ENCODE data around the gene PPP2R1B. TPM values are rescaled to one million over a fixed set of nuclear protein-coding genes. Genes with fewer than 3 reads are reported as not detected.

PPP2R1B gene
- total and polyA plus RNA-seq, 2 of the 8 experiments (the other 6 are each of a cell fraction or from before 2014, with no cell fraction given), result 25.8 to 87.0 TPM

- H3K36me3 ChIP-seq (ENCODE audit: control insufficient read depth in 2 of 4, insufficient read depth in 4 of 4, low read length in 3 of 4), result no peaks in the 10 kb centered on the region
- no peak overlapping the region for H2BK20ac ChIP-seq (ENCODE audit: low read length)
- H4K8ac ChIP-seq (ENCODE audit: extremely low read depth, insufficient read depth, low read length), result no peak overlapping the region
- H4K5ac ChIP-seq (ENCODE audit: insufficient read length, low read depth, low read length), result no peak overlapping the region
- H2AFZ ChIP-seq (ENCODE audit: low read length), result no peak overlapping the region
- H3K4me1 ChIP-seq (replicated peaks in 1 of 4; ENCODE audit: control insufficient read depth in 3 of 4, insufficient read depth in 4 of 4, low read length in 3 of 4), result peaks cover 0 to 5% (median 2%) of the 10 kb centered on the region in 4 experiments; a peak in 2 of 7 replicates
- H3K27ac ChIP-seq (ENCODE audit: low read depth, low read length), result no peak overlapping the region
- no peaks in the 10 kb centered on the region for H3K79me2 ChIP-seq (ENCODE audit: control insufficient read depth in 1 of 2, insufficient read depth in 2 of 2, low read length in 2 of 2)
- H2AK5ac ChIP-seq (ENCODE audit: low read depth, low read length), result no peak overlapping the region
- H3K9ac ChIP-seq (replicated peaks in 1 of 4; ENCODE audit: extremely low read depth in 1 of 4, low read depth in 3 of 4, low read length in 3 of 4), result no peak overlapping the region
- no peaks in the 10 kb centered on the region for H3K27me3 ChIP-seq (replicated peaks in 1 of 4; ENCODE audit: control insufficient read depth in 3 of 4, extremely low read depth in 1 of 4, insufficient read depth in 3 of 4, low read length in 3 of 4)
- FAIRE-seq, result no peak
- H3K56ac ChIP-seq (replicated peaks; ENCODE audit: insufficient read length, low read depth, low read length), result no peak overlapping the region
- H4K91ac ChIP-seq (replicated peaks; ENCODE audit: insufficient read length, low read length), result no peak overlapping the region
- H3K4me3 ChIP-seq (ENCODE audit: extremely low read depth in 1 of 4, insufficient read depth in 2 of 4, low read depth in 3 of 4, low read length in 4 of 4), result no peak overlapping the region
- H3K79me1 ChIP-seq (ENCODE audit: low read depth, low read length), result no peaks in the 10 kb centered on the region
- DNase-seq (ENCODE audit: low read depth in 1 of 2, low spot score in 2 of 2), result no peak
- no peak overlapping the region for H2BK5ac ChIP-seq (ENCODE audit: low read depth, low read length)
- ChIA-PET CTCF (ENCODE audit: partially characterized antibody) (interaction anchor here (0.6 to 1.7 kb wide), 5 partner anchors 35 to 152 kb away, joined by 3 to 4 read pairs (median 3); no protein-coding TSS in a partner anchor), POLR2A (ENCODE audit: partially characterized antibody) (interaction anchor here (1.0 to 1.2 kb wide), 2 partner anchors 8 to 11 kb away, joined by 3 read pairs; no protein-coding TSS in a partner anchor)
- WGBS, 2 experiments (ENCODE audit: extremely low coverage in 1 of 2, insufficient coverage in 1 of 2, insufficient read length in 1 of 2, insufficient replicate concordance in 2 of 2, low coverage in 1 of 2, low lambda C conversion rate in 2 of 2, missing lambda C conversion rate in 1 of 2), result 88% methylated on average over 4 of the region's 4 CpGs; no CpG with 5 or more reads in 1 of the 2 experiments
- no peak overlapping the region for H3K4ac ChIP-seq (replicated peaks; ENCODE audit: insufficient read length, low read depth, low read length)
- H3K18ac ChIP-seq (ENCODE audit: extremely low read depth, low read length), result no peak overlapping the region
- no peak overlapping the region for H2BK120ac ChIP-seq (replicated peaks; ENCODE audit: low read depth, low read length)
- no peak overlapping the region for H3K4me2 ChIP-seq (ENCODE audit: insufficient read depth in 1 of 2, low read depth in 2 of 2, low read length in 2 of 2)
- H2BK12ac ChIP-seq (ENCODE audit: low read depth, low read length), result no peak overlapping the region
- no peaks in the 10 kb centered on the region for H4K20me1 ChIP-seq (replicated peaks in 1 of 2; ENCODE audit: control insufficient read depth in 1 of 2, insufficient read depth in 2 of 2, low read length in 2 of 2)
- H3K23me2 ChIP-seq (ENCODE audit: low read depth, low read length), result no peaks in the 10 kb centered on the region
- H3K23ac ChIP-seq (ENCODE audit: insufficient read length), result no peak overlapping the region
- H2BK15ac ChIP-seq (ENCODE audit: low read length), result no peak overlapping the region
- no peaks in the 10 kb centered on the region for H3K9me3 ChIP-seq (ENCODE audit: insufficient read depth in 2 of 2, low read depth in 1 of 2, low read length in 1 of 2)
- no peak overlapping the region for H3K14ac ChIP-seq (ENCODE audit: insufficient read length)
- TF ChIP-seq POU5F1 (IDR thresholded peaks at IDR 0.05; ENCODE audit: low read depth, low read length), result no peak
- no peak for TF ChIP-seq ATF2 (IDR thresholded peaks at IDR 0.05; ENCODE audit: low read length)
- TF ChIP-seq KDM5A (IDR thresholded peaks at IDR 0.05; ENCODE audit: low read length), result no peak
- no peak for TF ChIP-seq NRF1 (IDR thresholded peaks at IDR 0.05; ENCODE audit: low read depth, low read length)
- TF ChIP-seq JUN (IDR thresholded peaks at IDR 0.05; ENCODE audit: low read depth, low read length), result no peak
- no peak for TF ChIP-seq CREB1 (IDR thresholded peaks at IDR 0.05)
- TF ChIP-seq RFX5 (IDR thresholded peaks at IDR 0.05; ENCODE audit: borderline replicate concordance, low read depth, low read length), result no peak
- no peak for TF ChIP-seq E2F6 (IDR thresholded peaks at IDR 0.05)
- TF ChIP-seq JUND (IDR thresholded peaks at IDR 0.05; ENCODE audit: low read length), result no peak
- TF ChIP-seq CBX5 (IDR thresholded peaks at IDR 0.05; ENCODE audit: low read depth, low read length), result no peak
- no peak for TF ChIP-seq SIX5 (IDR thresholded peaks at IDR 0.05; ENCODE audit: low read depth, low read length)
- no peak for TF ChIP-seq SAP30 (IDR thresholded peaks at IDR 0.05; ENCODE audit: insufficient read depth, insufficient replicate concordance, low read length)
- no peak for TF ChIP-seq TAF1 (IDR thresholded peaks at IDR 0.05; ENCODE audit: low read depth, low read length)
These were observed 71.3 kb downstream of the PPP2R1B start for GRCh38 chr11:111694851-111695250.

Data from H1 (cell line).